Measurements from ENCODE around the gene CLPX.

DNA sequence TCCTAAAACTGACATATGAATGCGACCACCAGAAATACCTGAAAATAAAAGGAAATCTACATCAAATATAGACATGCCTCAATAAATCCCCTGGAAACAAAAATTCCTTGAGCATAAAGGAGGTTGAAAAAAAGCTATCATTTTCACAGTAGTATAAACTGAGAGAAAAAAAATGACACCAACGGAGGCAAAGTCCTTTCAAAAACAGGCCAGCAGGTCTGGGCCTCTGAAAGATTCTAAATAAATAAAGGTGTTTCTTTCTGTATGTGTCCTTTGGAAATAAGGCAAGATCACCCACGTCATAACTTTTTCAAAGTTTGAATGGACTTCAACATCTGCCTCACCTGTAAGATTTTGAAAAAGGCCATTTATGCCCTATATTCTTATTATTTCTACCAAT is 5.0 kb downstream of the CLPX start:
- TF ChIP-seq, protein P1, sequence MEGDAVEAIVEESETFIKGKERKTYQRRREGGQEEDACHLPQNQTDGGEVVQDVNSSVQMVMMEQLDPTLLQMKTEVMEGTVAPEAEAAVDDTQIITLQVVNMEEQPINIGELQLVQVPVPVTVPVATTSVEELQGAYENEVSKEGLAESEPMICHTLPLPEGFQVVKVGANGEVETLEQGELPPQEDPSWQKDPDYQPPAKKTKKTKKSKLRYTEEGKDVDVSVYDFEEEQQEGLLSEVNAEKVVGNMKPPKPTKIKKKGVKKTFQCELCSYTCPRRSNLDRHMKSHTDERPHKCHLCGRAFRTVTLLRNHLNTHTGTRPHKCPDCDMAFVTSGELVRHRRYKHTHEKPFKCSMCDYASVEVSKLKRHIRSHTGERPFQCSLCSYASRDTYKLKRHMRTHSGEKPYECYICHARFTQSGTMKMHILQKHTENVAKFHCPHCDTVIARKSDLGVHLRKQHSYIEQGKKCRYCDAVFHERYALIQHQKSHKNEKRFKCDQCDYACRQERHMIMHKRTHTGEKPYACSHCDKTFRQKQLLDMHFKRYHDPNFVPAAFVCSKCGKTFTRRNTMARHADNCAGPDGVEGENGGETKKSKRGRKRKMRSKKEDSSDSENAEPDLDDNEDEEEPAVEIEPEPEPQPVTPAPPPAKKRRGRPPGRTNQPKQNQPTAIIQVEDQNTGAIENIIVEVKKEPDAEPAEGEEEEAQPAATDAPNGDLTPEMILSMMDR (IDR thresholded peaks at IDR 0.05): no peak
- no peak for TF ChIP-seq EZH2 (IDR thresholded peaks at IDR 0.05; ENCODE audit: borderline replicate concordance, insufficient read depth, low read depth, low read length, poor library complexity, severe bottlenecking)
